Uterus (tissue), 4 donors: ENCODE measurements around the gene NPRL2. TPM values are rescaled to one million over a fixed set of nuclear protein-coding genes. Genes with fewer than 3 reads are reported as not detected.

ENCODE experiments used
- DNase-seq, 2 donors: peaks; one replicate each; pipeline ENCODE4 v3.0.0-alpha.2; 2019 to 2020
- H3K27ac ChIP-seq, 2 donors: fragments of 200-600 bp; sonication (generic); 1 replicate in 1 of 2; 2 replicates in 1 of 2; pipeline ENCODE4 v1.5.1; 2016 to 2018
- H3K27me3 ChIP-seq, 2 donors: fragments of 200-600 bp; sonication (generic); one replicate each; pipeline ENCODE4 v1.5.1; 2018 to 2019; ENCODE audit warnings: control low read depth in 1 of 2
- H3K36me3 ChIP-seq, 2 donors: fragments of 200-600 bp; sonication (generic); one replicate each; pipeline ENCODE4 v1.5.1; 2019; ENCODE audit warnings: control low read depth in 1 of 2
- H3K4me1 ChIP-seq, 2 donors: fragments of 200-600 bp; sonication (generic); one replicate each; pipeline ENCODE4 v1.5.1; 2018 to 2019; ENCODE audit warnings: control low read depth in 1 of 2
- H3K4me3 ChIP-seq, 2 donors: fragments of 200-600 bp; sonication (generic); 1 replicate in 1 of 2; 2 replicates in 1 of 2; pipeline ENCODE4 v1.5.1; 2018 to 2019; ENCODE audit warnings: mild to moderate bottlenecking in 1 of 2
- H3K9me3 ChIP-seq, 2 donors: fragments of 200-600 bp; sonication (generic); one replicate each; pipeline ENCODE4 v1.5.1; 2019; ENCODE audit warnings: control low read depth in 1 of 2
- CTCF ChIP-seq, 4 experiments: fragments of 200-600 bp in 2 of 4; fragments of 450-650 bp in 2 of 4; sonication (generic) in 2 of 4; IDR thresholded peaks; one replicate each; pipeline ENCODE4 v1.5.1; 2016 to 2019; ENCODE audit warnings: antibody characterized with exemption in 4 of 4, mild to moderate bottlenecking in 2 of 4, moderate library complexity in 1 of 4
- POLR2A ChIP-seq, 2 donors: fragments of 450-650 bp; IDR thresholded peaks; one replicate each; pipeline ENCODE4 v1.6.1; 2016; ENCODE audit warnings: antibody characterized with exemption in 2 of 2, mild to moderate bottlenecking in 1 of 2, moderate library complexity in 1 of 2
- intact Hi-C: fragments of 100-400 bp; cut with DNase I; formaldehyde crosslinking; loops from one replicate; pipeline ENCODE4 v1.15.1; 2023; ENCODE audit warnings: low total_unique reads
- total RNA-seq, 4 donors: library from RNA; depleted of rRNA in 3 of 4; stranded (reverse); fragments of >200 nt in 3 of 4; gene quantifications; one replicate each; pipeline versions ENCODE4 v1.1.0 to v1.2.4, GENCODE V29; 2014 to 2023
- donor health status: DM: yes; HTN: yes; CAD: no.

Gene NPRL2
- total RNA-seq, 4 donors from 2014 or later: 11.8 to 26.2 (median 16.0) TPM

- Histone ChIP-seq H3K27me3 (no peaks in the 10 kb centered on the region), H3K36me3 (no peaks in the 10 kb centered on the region), H3K4me1 (peaks cover 16 to 35% of the 10 kb centered on the region in 2 donors), H3K9me3 (no peaks in the 10 kb centered on the region), H3K4me3 (no peak overlapping the region), H3K27ac (no peak overlapping the region)
- no peak for TF ChIP-seq POLR2A (IDR thresholded peaks at IDR 0.05)
- no peak for TF ChIP-seq CTCF (IDR thresholded peaks at IDR 0.05)
- no peak for DNase-seq
- intact Hi-C loops: no loop called here
Observed at GRCh38 chr3:50355829-50356552, 5.4 kb upstream of the NPRL2 start.

GRCh38 chr3:50354850-50355249 lies 4.3 kb upstream of the NPRL2 start:
- Histone ChIP-seq H3K4me1 (peaks cover 16 to 37% of the 10 kb centered on the region in 2 donors), H3K27ac (no peak overlapping the region), H3K27me3 (no peaks in the 10 kb centered on the region), H3K36me3 (no peaks in the 10 kb centered on the region), H3K9me3 (no peaks in the 10 kb centered on the region), H3K4me3 (no peak overlapping the region)
- intact Hi-C loops: no loop called here
- DNase-seq: no peak
- TF ChIP-seq POLR2A (IDR thresholded peaks at IDR 0.05): no peak
- TF ChIP-seq CTCF (IDR thresholded peaks at IDR 0.05): no peak

GRCh38 chr3:50354186-50354764 lies 3.7 kb upstream of the NPRL2 start:
- peaks cover 16 to 42% of the 10 kb centered on the region in 2 donors for H3K4me1 ChIP-seq
- H3K27me3 ChIP-seq: no peaks in the 10 kb centered on the region
- H3K27ac ChIP-seq: no peak overlapping the region
- no peaks in the 10 kb centered on the region for H3K9me3 ChIP-seq
- intact Hi-C loops: no loop called here
- TF ChIP-seq CTCF (IDR thresholded peaks at IDR 0.05) (no peak), POLR2A (IDR thresholded peaks at IDR 0.05) (no peak)
- no peak overlapping the region for H3K4me3 ChIP-seq
- no peak for DNase-seq
- no peaks in the 10 kb centered on the region for H3K36me3 ChIP-seq

- Histone ChIP-seq H3K27ac (no peak overlapping the region), H3K4me3 (no peak overlapping the region), H3K27me3 (no peaks in the 10 kb centered on the region), H3K4me1 (peaks cover 16 to 39% of the 10 kb centered on the region in 2 donors), H3K36me3 (no peaks in the 10 kb centered on the region), H3K9me3 (no peaks in the 10 kb centered on the region)
- intact Hi-C loops: no loop called here
- TF ChIP-seq POLR2A (IDR thresholded peaks at IDR 0.05) (no peak), CTCF (IDR thresholded peaks at IDR 0.05) (no peak)
- DNase-seq: no peak
Observed at GRCh38 chr3:50353245-50354004, 2.9 kb upstream of the NPRL2 start.

GRCh38 chr3:50352781-50353180 lies 2.2 kb upstream of the NPRL2 start:
- DNase-seq: no peak
- Histone ChIP-seq H3K9me3 (no peaks in the 10 kb centered on the region), H3K36me3 (no peaks in the 10 kb centered on the region), H3K27me3 (no peaks in the 10 kb centered on the region), H3K27ac (no peak overlapping the region), H3K4me1 (peaks cover 10 to 33% of the 10 kb centered on the region in 2 donors), H3K4me3 (no peak overlapping the region)
- no peak for TF ChIP-seq POLR2A (IDR thresholded peaks at IDR 0.05)
- no peak for TF ChIP-seq CTCF (IDR thresholded peaks at IDR 0.05)
- intact Hi-C loops: no loop called here
